ENCODE data around the gene CFAP52. TPM values are rescaled to one million over a fixed set of nuclear protein-coding genes. Genes with fewer than 3 reads are reported as not detected.
"Not testable (repeated sequence)": the region's sequence is repeated elsewhere in the genome, so short reads cannot be mapped to it uniquely, and the experiment has no call there.

The CFAP52 gene
- total RNA-seq, 2 experiments from 2014 or later: not detected

GRCh38 chr17:9587969-9588656 is 11.7 kb downstream of the CFAP52 start:
- no peak overlapping the region for H3K27ac Mint-ChIP-seq
- ChIA-PET POLR2A (no interaction called here), CTCF (interaction anchor here (5.2 kb wide), 1 partner anchor 11 kb away, joined by 28 read pairs; the partner anchor contains the start of genes CFAP52 and STX8)
- no peak for ATAC-seq
- H3K4me1 Mint-ChIP-seq (ENCODE audit: low read depth): peaks cover 2% of the 10 kb centered on the region
- TF ChIP-seq CTCF (IDR thresholded peaks at IDR 0.05): no peak
- H3K4me3 Mint-ChIP-seq: no peak overlapping the region
- H3K27me3 Mint-ChIP-seq: no peaks in the 10 kb centered on the region
- intact Hi-C loops (cut with micrococcal nuclease): no loop called here
- H3K36me3 Mint-ChIP-seq (ENCODE audit: low read depth): no peaks in the 10 kb centered on the region
- peaks cover 9% of the 10 kb centered on the region for H3K9me3 Mint-ChIP-seq
- no peak for DNase-seq

DNA sequence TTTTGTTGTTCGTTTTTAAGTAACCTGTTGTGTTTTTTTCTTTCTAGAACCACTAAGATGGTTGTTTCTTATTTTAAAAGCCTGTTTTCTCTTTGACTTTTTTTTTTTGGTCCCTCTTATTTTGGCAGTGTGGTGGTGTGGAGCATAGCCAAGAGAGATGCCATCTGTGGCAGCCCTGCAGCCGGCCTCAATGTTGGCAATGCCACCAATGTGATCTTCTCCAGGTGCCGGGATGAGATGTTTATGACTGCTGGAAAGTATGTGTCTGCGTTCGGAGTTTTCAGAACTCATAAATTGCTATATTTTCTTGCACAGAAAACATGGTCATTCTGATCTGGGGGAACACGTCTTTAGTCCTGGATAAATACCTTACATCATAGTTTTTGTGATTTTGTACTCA is 17.6 kb downstream of the CFAP52 start:
- CTCF ChIA-PET: no interaction called here
- POLR2A ChIA-PET: no interaction called here
- Mint-ChIP-seq H3K36me3 (ENCODE audit: low read depth) (no peaks in the 10 kb centered on the region), H3K4me3 (no peak overlapping the region), H3K9me3 (no peaks in the 10 kb centered on the region), H3K4me1 (ENCODE audit: low read depth) (no peaks in the 10 kb centered on the region), H3K27ac (no peak overlapping the region), H3K27me3 (peaks cover 3% of the 10 kb centered on the region)
- intact Hi-C loops (cut with micrococcal nuclease): no loop called here
- TF ChIP-seq CTCF (IDR thresholded peaks at IDR 0.05): no peak
- no peak for DNase-seq
- ATAC-seq: no peak

GRCh38 chr17:9597638-9598037 is 21.2 kb downstream of the CFAP52 start:
- H3K9me3 Mint-ChIP-seq; H3K4me3 Mint-ChIP-seq; H3K4me1 Mint-ChIP-seq (ENCODE audit: low read depth); H3K36me3 Mint-ChIP-seq (ENCODE audit: low read depth); H3K27me3 Mint-ChIP-seq; CTCF ChIA-PET; H3K27ac Mint-ChIP-seq; POLR2A ChIA-PET; intact Hi-C loops (cut with micrococcal nuclease); ATAC-seq; DNase-seq: not testable (repeated sequence)

- Mint-ChIP-seq H3K36me3 (ENCODE audit: low read depth) (no peaks in the 10 kb centered on the region), H3K4me3 (no peak overlapping the region), H3K27ac (no peak overlapping the region), H3K4me1 (ENCODE audit: low read depth) (no peaks in the 10 kb centered on the region), H3K9me3 (no peaks in the 10 kb centered on the region), H3K27me3 (peaks cover 9% of the 10 kb centered on the region)
- POLR2A ChIA-PET: no interaction called here
- TF ChIP-seq CTCF (IDR thresholded peaks at IDR 0.05): no peak
- no peak for ATAC-seq
- CTCF ChIA-PET: no interaction called here
- intact Hi-C loops (cut with micrococcal nuclease): no loop called here
- no peak for DNase-seq
Observed at GRCh38 chr17:9598661-9599060, 22.2 kb downstream of the CFAP52 start.

GRCh38 chr17:9604583-9604982 is 28.1 kb downstream of the CFAP52 start:
- DNase-seq; H3K36me3 Mint-ChIP-seq (ENCODE audit: low read depth): not testable (repeated sequence)

DNA sequence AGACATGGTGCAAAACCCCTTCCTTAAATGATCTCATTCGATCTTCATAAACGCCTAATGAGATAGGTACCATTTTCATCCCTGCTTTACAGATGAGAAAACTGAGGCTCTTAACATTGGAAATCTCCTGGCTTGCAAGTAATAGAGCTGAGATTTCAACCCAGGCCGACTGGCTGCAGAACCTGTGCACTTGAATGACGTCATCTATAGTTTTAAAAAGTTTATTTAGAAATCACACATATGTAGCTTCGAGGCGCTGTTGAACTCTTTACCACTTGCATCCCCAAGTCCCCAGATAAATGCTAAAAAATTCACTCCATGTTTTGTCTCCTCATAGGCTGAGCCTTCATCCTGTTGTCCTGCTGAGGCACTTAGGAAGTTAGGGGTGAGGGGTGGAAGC is 30.0 kb downstream of the CFAP52 start:
- H3K27me3 Mint-ChIP-seq: peaks cover 15% of the 10 kb centered on the region
- ATAC-seq: no peak

More at GRCh38 chr17:9604583-9604982, 28.1 kb downstream of the CFAP52 start:
- H3K9me3 Mint-ChIP-seq; intact Hi-C loops (cut with micrococcal nuclease); ATAC-seq; H3K4me3 Mint-ChIP-seq; POLR2A ChIA-PET; H3K4me1 Mint-ChIP-seq (ENCODE audit: low read depth); CTCF ChIA-PET; H3K27ac Mint-ChIP-seq: not testable (repeated sequence)
- H3K27me3 Mint-ChIP-seq: peaks cover 15% of the 10 kb centered on the region

GRCh38 chr17:9607058-9607457 is 30.6 kb downstream of the CFAP52 start:
- H3K4me3 Mint-ChIP-seq; intact Hi-C loops (cut with micrococcal nuclease); ATAC-seq; CTCF ChIA-PET; H3K9me3 Mint-ChIP-seq; DNase-seq; POLR2A ChIA-PET; H3K27ac Mint-ChIP-seq; H3K4me1 Mint-ChIP-seq (ENCODE audit: low read depth); H3K36me3 Mint-ChIP-seq (ENCODE audit: low read depth): not testable (repeated sequence)
- peaks cover 15% of the 10 kb centered on the region for H3K27me3 Mint-ChIP-seq

More for the DNA sequence above, 30.0 kb downstream of the CFAP52 start:
- H3K27ac Mint-ChIP-seq: no peak overlapping the region
- no peak for TF ChIP-seq CTCF (IDR thresholded peaks at IDR 0.05)
- H3K4me1 Mint-ChIP-seq (ENCODE audit: low read depth): no peaks in the 10 kb centered on the region
- ChIA-PET POLR2A (no interaction called here), CTCF (no interaction called here)
- H3K4me3 Mint-ChIP-seq: no peak overlapping the region
- DNase-seq: no peak
- no peaks in the 10 kb centered on the region for H3K9me3 Mint-ChIP-seq
- H3K36me3 Mint-ChIP-seq (ENCODE audit: low read depth): no peaks in the 10 kb centered on the region
- intact Hi-C loops (cut with micrococcal nuclease): no loop called here
